HepG2 (cell line): ENCODE data around the gene KLC4. TPM values are rescaled to one million over a fixed set of nuclear protein-coding genes. Genes with fewer than 3 reads are reported as not detected.
A peak's percentile ranks its signal among the peaks of the same experiment; 100 is the strongest.

ENCODE experiments used
- ARID2 ChIP-seq: sonication (generic); formaldehyde crosslinking; IDR thresholded peaks from 2 replicates; pipeline ENCODE4 v1.8.1; 2022; ENCODE audit warnings: mild to moderate bottlenecking, missing genetic modification reagents, borderline replicate concordance
- CREM ChIP-seq, 2 experiments: sonication (generic) in 1 of 2; formaldehyde crosslinking in 1 of 2; IDR thresholded peaks; 2 replicates each; pipeline versions ENCODE4 v1.4.0 to v1.6.1; 2016 to 2020; ENCODE audit warnings: antibody characterized with exemption in 1 of 2, mild to moderate bottlenecking in 1 of 2, missing genetic modification reagents in 1 of 2
- DR1 ChIP-seq: sonication (generic); formaldehyde crosslinking; IDR thresholded peaks from 2 replicates; pipeline ENCODE4 v1.8.0; 2021; ENCODE audit warnings: mild to moderate bottlenecking, missing genetic modification reagents, inconsistent platforms
- ELF1 ChIP-seq: sonication (generic); formaldehyde crosslinking; IDR thresholded peaks from 2 replicates; pipeline ENCODE4 v1.4.0; 2020; ENCODE audit warnings: missing genetic modification reagents
- ELF3 ChIP-seq: IDR thresholded peaks from 2 replicates; pipeline ENCODE4 v1.6.1; 2016; ENCODE audit warnings: missing genetic modification reagents, missing compliant biosample characterization
- FOXA1 ChIP-seq, 2 experiments: fragments of 450-650 bp in 1 of 2; sonication (generic) in 1 of 2; formaldehyde crosslinking in 1 of 2; IDR thresholded peaks; 2 replicates each; pipeline versions ENCODE4 v1.4.0 to v1.6.1; 2016 to 2020; ENCODE audit warnings: missing genetic modification reagents in 1 of 2
- FOXC1 ChIP-seq: sonication (generic); formaldehyde crosslinking; IDR thresholded peaks from 2 replicates; pipeline ENCODE4 v1.8.0; 2022; ENCODE audit warnings: mild to moderate bottlenecking, missing genetic modification reagents, borderline replicate concordance
- FOXO1 ChIP-seq: sonication (generic); formaldehyde crosslinking; IDR thresholded peaks from 2 replicates; pipeline ENCODE4 v1.4.0; 2020; ENCODE audit warnings: missing genetic modification reagents
- GTF2F1 ChIP-seq: fragments of 150-350 bp; IDR thresholded peaks from 2 replicates; pipeline ENCODE4 v1.6.1; 2014; ENCODE audit warnings: low read length
- HIVEP1 ChIP-seq: sonication (generic); formaldehyde crosslinking; IDR thresholded peaks from 2 replicates; pipeline ENCODE4 v1.4.0; 2020; ENCODE audit warnings: mild to moderate bottlenecking, missing genetic modification reagents
- KAT8 ChIP-seq: IDR thresholded peaks from 2 replicates; pipeline ENCODE4 v1.6.1; 2016; ENCODE audit warnings: missing genetic modification reagents, missing compliant biosample characterization
- PRPF4 ChIP-seq: fragments of 200-400 bp; formaldehyde crosslinking; IDR thresholded peaks from 2 replicates; pipeline ENCODE4 v1.6.1; 2016; ENCODE audit warnings: low read length, low read depth; ENCODE audit not compliant: poor library complexity, severe bottlenecking
- RBAK ChIP-seq: sonication (generic); formaldehyde crosslinking; IDR thresholded peaks from 2 replicates; pipeline ENCODE4 v1.5.1; 2020; ENCODE audit warnings: mild to moderate bottlenecking, missing genetic modification reagents
- YEATS2 ChIP-seq: sonication (generic); formaldehyde crosslinking; IDR thresholded peaks from 2 replicates; pipeline ENCODE4 v1.4.0; 2020; ENCODE audit warnings: missing genetic modification reagents, borderline replicate concordance
- ZMAT3 ChIP-seq: sonication (generic); formaldehyde crosslinking; conservative IDR thresholded peaks from 2 replicates; pipeline ENCODE4 v1.7.0; 2021; ENCODE audit warnings: missing genetic modification reagents
- ZNF546 ChIP-seq: sonication (generic); formaldehyde crosslinking; conservative IDR thresholded peaks from 2 replicates; pipeline ENCODE4 v1.8.1; 2023; ENCODE audit warnings: mild to moderate bottlenecking, missing genetic modification reagents
- ZNF589 ChIP-seq: sonication (generic); formaldehyde crosslinking; conservative IDR thresholded peaks from 2 replicates; pipeline ENCODE4 v1.8.0; 2022; ENCODE audit warnings: mild to moderate bottlenecking, moderate library complexity, missing genetic modification reagents
- ZNF766 ChIP-seq: sonication (generic); formaldehyde crosslinking; IDR thresholded peaks from 2 replicates; pipeline ENCODE4 v1.5.0; 2020; ENCODE audit warnings: missing genetic modification reagents, borderline replicate concordance
- polyA plus RNA-seq, 8 experiments: library from polyadenylated mRNA; depleted of rRNA in 3 of 8; stranded (reverse) in 7 of 8; unstranded in 1 of 8; fragments of >200 nt; fragmentation: Illumina TruSeq in 4 of 8; extraction: Trizol in 4 of 8; gene quantifications; 2 replicates each; pipeline versions ENCODE4 v1.2.1 to v1.2.3, GENCODE V29; 2011 to 2016; ENCODE audit warnings: low read depth in 4 of 8, missing spikeins in 1 of 8, mixed read lengths in 1 of 8; ENCODE audit not compliant: insufficient read depth in 1 of 8
- total RNA-seq, 5 experiments: library from RNA; depleted of rRNA; stranded (reverse); fragments of >200 nt; fragmentation: Illumina TruSeq; extraction: Trizol; gene quantifications; 2 replicates each; pipeline ENCODE4 v1.2.3, GENCODE V29; 2016; ENCODE audit warnings: low read depth in 1 of 5
- TF ChIP-seq, protein P1 (sequence below): fragments of 450-650 bp; IDR thresholded peaks from 2 replicates; pipeline ENCODE4 v1.6.1; 2017
- TF ChIP-seq, protein P2 (sequence below): sonication (generic); formaldehyde crosslinking; IDR thresholded peaks from 2 replicates; pipeline ENCODE4 v1.4.0; 2020; ENCODE audit warnings: low read depth, missing genetic modification reagents
- TF ChIP-seq, protein P3 (sequence below): sonication (generic); formaldehyde crosslinking; IDR thresholded peaks from 2 replicates; pipeline ENCODE4 v1.4.0; 2020; ENCODE audit warnings: mild to moderate bottlenecking, missing genetic modification reagents
- TF ChIP-seq, protein P4 (sequence below): sonication (generic); formaldehyde crosslinking; IDR thresholded peaks from 2 replicates; pipeline ENCODE4 v1.4.0; 2020; ENCODE audit warnings: missing genetic modification reagents, borderline replicate concordance

KLC4 gene
- total and polyA plus RNA-seq, 2 of the 13 experiments (the other 11 are each of a cell fraction or from before 2014, with no cell fraction given) = 45.4 to 70.4 TPM

DNA sequence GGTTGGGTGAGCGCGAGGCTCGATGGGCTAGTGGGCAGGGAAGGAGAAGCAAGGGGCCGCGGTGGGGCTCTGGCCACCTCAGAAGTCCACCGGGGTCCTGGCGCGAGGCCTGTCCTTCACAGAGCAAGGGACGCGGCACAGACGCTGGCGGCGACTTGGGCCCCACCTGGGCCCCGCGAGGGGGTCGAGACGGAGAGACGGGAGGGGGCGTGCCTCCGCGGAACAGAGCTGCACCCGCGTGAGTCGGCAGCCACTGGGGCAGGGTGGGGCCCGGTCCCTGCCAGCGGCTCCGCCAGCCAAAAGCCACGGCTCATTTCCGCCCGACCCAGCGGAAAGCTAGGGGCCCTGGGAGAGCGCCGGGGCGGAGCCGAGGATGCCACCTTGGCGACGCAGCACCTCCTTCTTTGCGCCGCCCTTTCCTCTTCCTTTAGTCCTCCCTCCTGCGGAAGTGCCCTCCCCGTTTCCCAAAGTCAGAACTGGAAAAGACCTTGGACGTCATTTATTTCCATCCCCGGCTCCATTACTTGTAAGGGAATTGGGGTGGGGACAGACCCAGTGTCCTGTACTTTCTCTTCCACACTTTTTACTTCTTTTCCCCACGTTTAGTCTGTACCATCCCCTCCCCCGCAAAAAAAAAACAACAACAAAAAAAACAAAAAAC, 5.8 kb upstream of the KLC4 start, which contains the start of gene CUL7 (continued):
- TF ChIP-seq, protein P1, sequence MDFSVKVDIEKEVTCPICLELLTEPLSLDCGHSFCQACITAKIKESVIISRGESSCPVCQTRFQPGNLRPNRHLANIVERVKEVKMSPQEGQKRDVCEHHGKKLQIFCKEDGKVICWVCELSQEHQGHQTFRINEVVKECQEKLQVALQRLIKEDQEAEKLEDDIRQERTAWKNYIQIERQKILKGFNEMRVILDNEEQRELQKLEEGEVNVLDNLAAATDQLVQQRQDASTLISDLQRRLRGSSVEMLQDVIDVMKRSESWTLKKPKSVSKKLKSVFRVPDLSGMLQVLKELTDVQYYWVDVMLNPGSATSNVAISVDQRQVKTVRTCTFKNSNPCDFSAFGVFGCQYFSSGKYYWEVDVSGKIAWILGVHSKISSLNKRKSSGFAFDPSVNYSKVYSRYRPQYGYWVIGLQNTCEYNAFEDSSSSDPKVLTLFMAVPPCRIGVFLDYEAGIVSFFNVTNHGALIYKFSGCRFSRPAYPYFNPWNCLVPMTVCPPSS = no peak
- TF ChIP-seq CREM (IDR thresholded peaks at IDR 0.05) (peak; percentile 76; the same call in 1 of the 2 replicates), CREM (CRISPR knock-in tag; IDR thresholded peaks at IDR 0.05) (no peak), ZNF589 (CRISPR knock-in tag) (no peak), FOXC1 (CRISPR knock-in tag) (peak; percentile 97), YEATS2 (CRISPR knock-in tag) (peak; percentile 98), DR1 (peak; percentile 72; the same call in 1 of the 2 replicates), ELF3 (CRISPR knock-in tag) (peak; percentile 97), FOXO1 (CRISPR knock-in tag) (peak; percentile 67), GTF2F1 (no peak), RBAK (CRISPR knock-in tag) (no peak), FOXA1 (IDR thresholded peaks at IDR 0.05) (no peak), FOXA1 (CRISPR knock-in tag; IDR thresholded peaks at IDR 0.05) (peak; percentile 20; the same call in 1 of the 2 replicates), KAT8 (CRISPR knock-in tag) (peak; percentile 97), ELF1 (CRISPR knock-in tag) (peak; percentile 88), ZNF766 (CRISPR knock-in tag) (no peak; the same call in 1 of the 2 replicates), HIVEP1 (CRISPR knock-in tag) (peak; percentile 85), ZMAT3 (peak; percentile 97), ARID2 (CRISPR knock-in tag) (peak; percentile 82; the same call in 1 of the 2 replicates), PRPF4 (no peak), ZNF546 (CRISPR knock-in tag) (peak; percentile 88; the same call in 1 of the 2 replicates)
- TF ChIP-seq, protein P2, sequence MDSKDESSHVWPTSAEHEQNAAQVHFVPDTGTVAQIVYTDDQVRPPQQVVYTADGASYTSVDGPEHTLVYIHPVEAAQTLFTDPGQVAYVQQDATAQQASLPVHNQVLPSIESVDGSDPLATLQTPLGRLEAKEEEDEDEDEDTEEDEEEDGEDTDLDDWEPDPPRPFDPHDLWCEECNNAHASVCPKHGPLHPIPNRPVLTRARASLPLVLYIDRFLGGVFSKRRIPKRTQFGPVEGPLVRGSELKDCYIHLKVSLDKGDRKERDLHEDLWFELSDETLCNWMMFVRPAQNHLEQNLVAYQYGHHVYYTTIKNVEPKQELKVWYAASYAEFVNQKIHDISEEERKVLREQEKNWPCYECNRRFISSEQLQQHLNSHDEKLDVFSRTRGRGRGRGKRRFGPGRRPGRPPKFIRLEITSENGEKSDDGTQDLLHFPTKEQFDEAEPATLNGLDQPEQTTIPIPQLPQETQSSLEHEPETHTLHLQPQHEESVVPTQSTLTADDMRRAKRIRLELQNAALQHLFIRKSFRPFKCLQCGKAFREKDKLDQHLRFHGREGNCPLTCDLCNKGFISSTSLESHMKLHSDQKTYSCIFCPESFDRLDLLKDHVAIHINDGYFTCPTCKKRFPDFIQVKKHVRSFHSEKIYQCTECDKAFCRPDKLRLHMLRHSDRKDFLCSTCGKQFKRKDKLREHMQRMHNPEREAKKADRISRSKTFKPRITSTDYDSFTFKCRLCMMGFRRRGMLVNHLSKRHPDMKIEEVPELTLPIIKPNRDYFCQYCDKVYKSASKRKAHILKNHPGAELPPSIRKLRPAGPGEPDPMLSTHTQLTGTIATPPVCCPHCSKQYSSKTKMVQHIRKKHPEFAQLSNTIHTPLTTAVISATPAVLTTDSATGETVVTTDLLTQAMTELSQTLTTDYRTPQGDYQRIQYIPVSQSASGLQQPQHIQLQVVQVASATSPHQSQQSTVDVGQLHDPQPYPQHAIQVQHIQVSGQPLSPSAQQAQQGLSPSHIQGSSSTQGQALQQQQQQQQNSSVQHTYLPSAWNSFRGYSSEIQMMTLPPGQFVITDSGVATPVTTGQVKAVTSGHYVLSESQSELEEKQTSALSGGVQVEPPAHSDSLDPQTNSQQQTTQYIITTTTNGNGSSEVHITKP (CRISPR knock-in tag) = peak; percentile 71; the same call in 1 of the 2 replicates
- TF ChIP-seq, protein P3, sequence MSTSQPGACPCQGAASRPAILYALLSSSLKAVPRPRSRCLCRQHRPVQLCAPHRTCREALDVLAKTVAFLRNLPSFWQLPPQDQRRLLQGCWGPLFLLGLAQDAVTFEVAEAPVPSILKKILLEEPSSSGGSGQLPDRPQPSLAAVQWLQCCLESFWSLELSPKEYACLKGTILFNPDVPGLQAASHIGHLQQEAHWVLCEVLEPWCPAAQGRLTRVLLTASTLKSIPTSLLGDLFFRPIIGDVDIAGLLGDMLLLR = no peak
- TF ChIP-seq, protein P4, sequence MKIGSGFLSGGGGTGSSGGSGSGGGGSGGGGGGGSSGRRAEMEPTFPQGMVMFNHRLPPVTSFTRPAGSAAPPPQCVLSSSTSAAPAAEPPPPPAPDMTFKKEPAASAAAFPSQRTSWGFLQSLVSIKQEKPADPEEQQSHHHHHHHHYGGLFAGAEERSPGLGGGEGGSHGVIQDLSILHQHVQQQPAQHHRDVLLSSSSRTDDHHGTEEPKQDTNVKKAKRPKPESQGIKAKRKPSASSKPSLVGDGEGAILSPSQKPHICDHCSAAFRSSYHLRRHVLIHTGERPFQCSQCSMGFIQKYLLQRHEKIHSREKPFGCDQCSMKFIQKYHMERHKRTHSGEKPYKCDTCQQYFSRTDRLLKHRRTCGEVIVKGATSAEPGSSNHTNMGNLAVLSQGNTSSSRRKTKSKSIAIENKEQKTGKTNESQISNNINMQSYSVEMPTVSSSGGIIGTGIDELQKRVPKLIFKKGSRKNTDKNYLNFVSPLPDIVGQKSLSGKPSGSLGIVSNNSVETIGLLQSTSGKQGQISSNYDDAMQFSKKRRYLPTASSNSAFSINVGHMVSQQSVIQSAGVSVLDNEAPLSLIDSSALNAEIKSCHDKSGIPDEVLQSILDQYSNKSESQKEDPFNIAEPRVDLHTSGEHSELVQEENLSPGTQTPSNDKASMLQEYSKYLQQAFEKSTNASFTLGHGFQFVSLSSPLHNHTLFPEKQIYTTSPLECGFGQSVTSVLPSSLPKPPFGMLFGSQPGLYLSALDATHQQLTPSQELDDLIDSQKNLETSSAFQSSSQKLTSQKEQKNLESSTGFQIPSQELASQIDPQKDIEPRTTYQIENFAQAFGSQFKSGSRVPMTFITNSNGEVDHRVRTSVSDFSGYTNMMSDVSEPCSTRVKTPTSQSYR = peak; percentile 48; the same call in 1 of the 2 replicates
